Iris pigment epithelial cell (primary cell): ENCODE data around the gene EXOG.
A peak's percentile ranks its signal among the peaks of the same experiment; 100 is the strongest.

Experiments used
- DNase-seq: peaks from one replicate; pipeline ENCODE4 v3.0.0-alpha.2; 2011; ENCODE audit warnings: low read depth

The EXOG gene

GRCh38 chr3:38510631-38511030, 14.5 kb downstream of the EXOG start:
- DNase-seq, result no peak

GRCh38 chr3:38511546-38511945, 15.4 kb downstream of the EXOG start:
- DNase-seq, result no peak

- no peak for DNase-seq
These were observed 19.2 kb downstream of the EXOG start for GRCh38 chr3:38515367-38515766.

GRCh38 chr3:38516669-38517068, 20.5 kb downstream of the EXOG start:
- peak; percentile 30 for DNase-seq

- peak; percentile 40 for DNase-seq
These were observed 22.9 kb downstream of the EXOG start for GRCh38 chr3:38519000-38519399.

- peak; percentile 27 for DNase-seq
These were observed 23.5 kb downstream of the EXOG start for GRCh38 chr3:38519651-38520050.

- DNase-seq, result peak; percentile 65
These were observed 25.3 kb downstream of the EXOG start for GRCh38 chr3:38521391-38521987.

GRCh38 chr3:38522002-38522401, 25.9 kb downstream of the EXOG start:
- DNase-seq, result no peak

- DNase-seq, result peak; percentile 55
These were observed 28.1 kb downstream of the EXOG start for GRCh38 chr3:38524141-38524739.

GRCh38 chr3:38526792-38527191, 30.7 kb downstream of the EXOG start:
- no peak for DNase-seq

- DNase-seq, result no peak
These were observed 32.3 kb downstream of the EXOG start for GRCh38 chr3:38528457-38528856.

- no peak for DNase-seq
These were observed 36.4 kb downstream of the EXOG start for GRCh38 chr3:38532529-38532928.

GRCh38 chr3:38533285-38533976, 37.3 kb downstream of the EXOG start:
- DNase-seq, result no peak

GRCh38 chr3:38534180-38534579, 38.0 kb downstream of the EXOG start:
- no peak for DNase-seq

- DNase-seq, result no peak
These were observed 38.5 kb downstream of the EXOG start for GRCh38 chr3:38534604-38535003.

- no peak for DNase-seq
These were observed 40.5 kb downstream of the EXOG start for GRCh38 chr3:38536671-38537070.

GRCh38 chr3:38538773-38539353, 42.7 kb downstream of the EXOG start:
- DNase-seq, result no peak

GRCh38 chr3:38541806-38542205, 45.7 kb downstream of the EXOG start:
- DNase-seq, result no peak

GRCh38 chr3:38542401-38543298, 46.5 kb downstream of the EXOG start:
- DNase-seq, result no peak

GRCh38 chr3:38543586-38543985, 47.4 kb downstream of the EXOG start:
- DNase-seq, result no peak

- no peak for DNase-seq
These were observed 48.8 kb downstream of the EXOG start for GRCh38 chr3:38544926-38545325.

- DNase-seq, result no peak
These were observed 49.4 kb downstream of the EXOG start for GRCh38 chr3:38545550-38545949.
